ENCODE measurements around the gene SOHLH1.
A peak's percentile ranks its signal among the peaks of the same experiment; 100 is the strongest.

DNA sequence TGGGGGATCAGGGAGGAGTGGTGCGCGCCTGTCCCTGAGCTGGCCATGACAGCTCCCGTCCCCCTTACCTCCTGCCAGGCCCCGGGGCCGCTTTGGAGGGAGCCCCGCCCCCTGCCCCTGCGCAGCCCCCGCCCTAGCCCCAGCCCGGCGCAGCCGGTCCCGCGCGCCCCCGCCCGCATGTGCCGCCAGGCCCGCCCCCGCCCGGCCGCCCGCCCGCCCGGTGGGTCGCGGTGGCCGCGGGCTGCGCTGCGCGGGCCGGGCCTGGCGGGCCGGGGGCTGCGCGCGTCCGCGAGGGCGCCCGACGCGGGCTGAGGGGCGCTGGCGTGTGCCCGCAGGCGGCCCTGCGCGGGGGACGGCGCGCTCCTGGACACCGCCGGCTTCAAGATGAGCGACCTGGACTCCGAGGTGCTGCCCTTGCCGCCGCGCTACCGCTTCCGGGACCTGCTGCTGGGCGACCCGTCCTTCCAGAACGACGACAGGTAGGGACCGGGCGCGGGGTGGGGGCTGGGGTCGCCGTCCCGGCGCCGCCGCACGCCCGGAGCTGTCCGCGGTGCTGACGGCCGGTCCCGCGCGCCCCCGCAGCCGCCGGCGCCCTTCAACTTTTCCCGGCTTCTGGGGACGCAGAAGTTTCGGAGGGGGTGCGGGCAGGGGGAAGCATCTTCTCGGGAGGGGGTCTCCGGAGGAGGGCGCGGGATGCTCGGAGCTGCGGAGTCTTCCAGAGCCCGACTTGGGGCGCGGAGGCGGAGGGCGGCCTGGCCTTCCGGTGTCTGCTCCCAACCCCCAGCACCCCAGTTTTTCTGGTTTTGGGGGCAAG lies 15.2 kb upstream of the SOHLH1 start:
- TF ChIP-seq, protein P1, sequence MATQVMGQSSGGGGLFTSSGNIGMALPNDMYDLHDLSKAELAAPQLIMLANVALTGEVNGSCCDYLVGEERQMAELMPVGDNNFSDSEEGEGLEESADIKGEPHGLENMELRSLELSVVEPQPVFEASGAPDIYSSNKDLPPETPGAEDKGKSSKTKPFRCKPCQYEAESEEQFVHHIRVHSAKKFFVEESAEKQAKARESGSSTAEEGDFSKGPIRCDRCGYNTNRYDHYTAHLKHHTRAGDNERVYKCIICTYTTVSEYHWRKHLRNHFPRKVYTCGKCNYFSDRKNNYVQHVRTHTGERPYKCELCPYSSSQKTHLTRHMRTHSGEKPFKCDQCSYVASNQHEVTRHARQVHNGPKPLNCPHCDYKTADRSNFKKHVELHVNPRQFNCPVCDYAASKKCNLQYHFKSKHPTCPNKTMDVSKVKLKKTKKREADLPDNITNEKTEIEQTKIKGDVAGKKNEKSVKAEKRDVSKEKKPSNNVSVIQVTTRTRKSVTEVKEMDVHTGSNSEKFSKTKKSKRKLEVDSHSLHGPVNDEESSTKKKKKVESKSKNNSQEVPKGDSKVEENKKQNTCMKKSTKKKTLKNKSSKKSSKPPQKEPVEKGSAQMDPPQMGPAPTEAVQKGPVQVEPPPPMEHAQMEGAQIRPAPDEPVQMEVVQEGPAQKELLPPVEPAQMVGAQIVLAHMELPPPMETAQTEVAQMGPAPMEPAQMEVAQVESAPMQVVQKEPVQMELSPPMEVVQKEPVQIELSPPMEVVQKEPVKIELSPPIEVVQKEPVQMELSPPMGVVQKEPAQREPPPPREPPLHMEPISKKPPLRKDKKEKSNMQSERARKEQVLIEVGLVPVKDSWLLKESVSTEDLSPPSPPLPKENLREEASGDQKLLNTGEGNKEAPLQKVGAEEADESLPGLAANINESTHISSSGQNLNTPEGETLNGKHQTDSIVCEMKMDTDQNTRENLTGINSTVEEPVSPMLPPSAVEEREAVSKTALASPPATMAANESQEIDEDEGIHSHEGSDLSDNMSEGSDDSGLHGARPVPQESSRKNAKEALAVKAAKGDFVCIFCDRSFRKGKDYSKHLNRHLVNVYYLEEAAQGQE (IDR thresholded peaks at IDR 0.05; ENCODE audit: low read depth) = peak; percentile 93
- TF ChIP-seq CEBPB (IDR thresholded peaks at IDR 0.05) (no peak), RAD21 (IDR thresholded peaks at IDR 0.05; ENCODE audit: low read depth) (no peak), EGR1 (IDR thresholded peaks at IDR 0.05) (no peak), MAX (IDR thresholded peaks at IDR 0.05) (no peak), FOXM1 (IDR thresholded peaks at IDR 0.05; ENCODE audit: borderline replicate concordance, low read depth) (no peak), TEAD4 (IDR thresholded peaks at IDR 0.05) (no peak), USF1 (IDR thresholded peaks at IDR 0.05) (no peak), YY1 (IDR thresholded peaks at IDR 0.05; ENCODE audit: low read depth) (no peak), CREB1 (IDR thresholded peaks at IDR 0.05; ENCODE audit: low read depth) (no peak), NFIC (IDR thresholded peaks at IDR 0.05) (no peak), EP300 (IDR thresholded peaks at IDR 0.05; ENCODE audit: borderline replicate concordance) (no peak), TAF1 (IDR thresholded peaks at IDR 0.05; ENCODE audit: low read depth) (no peak)
